Vagina (tissue), 2 donors: ENCODE measurements around the gene DHDH. TPM values are rescaled to one million over a fixed set of nuclear protein-coding genes. Genes with fewer than 3 reads are reported as not detected.
A peak's percentile ranks its signal among the peaks of the same experiment; 100 is the strongest.
"Not testable (repeated sequence)": the region's sequence is repeated elsewhere in the genome, so short reads cannot be mapped to it uniquely, and the experiment has no call there.

Source experiments
- DNase-seq, 2 donors: peaks; one replicate each; pipeline ENCODE4 v3.0.0-alpha.2; 2017; ENCODE audit errors: extremely low spot score in 2 of 2
- H3K27ac ChIP-seq: fragments of 200-600 bp; sonication (generic); one replicate; pipeline ENCODE4 v1.5.1; 2019
- H3K27me3 ChIP-seq: fragments of 200-600 bp; sonication (generic); one replicate; pipeline ENCODE4 v1.5.1; 2019
- H3K36me3 ChIP-seq, 2 donors: fragments of 200-600 bp; sonication (generic); one replicate each; pipeline ENCODE4 v1.5.1; 2017 to 2019
- H3K4me1 ChIP-seq: fragments of 200-600 bp; sonication (generic); one replicate; pipeline ENCODE4 v1.5.1; 2019
- H3K4me3 ChIP-seq, 2 donors: fragments of 200-600 bp; sonication (generic); 1 replicate in 1 of 2; 2 replicates in 1 of 2; pipeline ENCODE4 v1.5.1; 2016 to 2019
- H3K9me3 ChIP-seq: fragments of 200-600 bp; sonication (generic); one replicate; pipeline ENCODE4 v1.5.1; 2019
- CTCF ChIP-seq, 3 experiments: fragments of 450-650 bp in 2 of 3; fragments of 200-600 bp in 1 of 3; sonication (generic) in 1 of 3; IDR thresholded peaks; one replicate each; pipeline ENCODE4 v1.5.1; 2017 to 2019; ENCODE audit warnings: antibody characterized with exemption in 3 of 3, mild to moderate bottlenecking in 2 of 3, moderate library complexity in 2 of 3
- POLR2A ChIP-seq, 2 donors: fragments of 450-650 bp; IDR thresholded peaks; one replicate each; pipeline ENCODE4 v1.6.1; 2017; ENCODE audit warnings: antibody characterized with exemption in 2 of 2, mild to moderate bottlenecking in 2 of 2, moderate library complexity in 2 of 2
- POLR2AphosphoS5 ChIP-seq, 2 donors: sonication (generic); formaldehyde crosslinking; IDR thresholded peaks; one replicate each; pipeline ENCODE4 v1.9.0; 2017; ENCODE audit warnings: antibody characterized with exemption in 2 of 2, mild to moderate bottlenecking in 2 of 2, low read depth in 1 of 2; ENCODE audit not compliant: insufficient read depth in 1 of 2
- intact Hi-C: fragments of 100-400 bp; cut with DNase I; formaldehyde crosslinking; loops from one replicate; pipeline ENCODE4 v1.15.1; 2023
- total RNA-seq: library from RNA; depleted of rRNA; stranded (reverse); fragments of >200 nt; gene quantifications from one replicate; pipeline ENCODE4 v1.2.3, GENCODE V29; 2016

The DHDH gene
- total RNA-seq, 1 donor from 2014 or later = not detected

GRCh38 chr19:48926909-48927308, 6.6 kb upstream of the DHDH start:
- H3K27ac ChIP-seq = peak overlapping the region; percentile 8
- H3K9me3 ChIP-seq = no peaks in the 10 kb centered on the region
- no peak for DNase-seq
- TF ChIP-seq POLR2A (IDR thresholded peaks at IDR 0.05) (no peak), POLR2AphosphoS5 (IDR thresholded peaks at IDR 0.05; ENCODE audit: insufficient read depth in 1 of 2, low read depth in 1 of 2) (peak in 1 of 2 donors; percentile 82), CTCF (IDR thresholded peaks at IDR 0.05) (no peak)
- no peaks in the 10 kb centered on the region for H3K36me3 ChIP-seq
- intact Hi-C loops = no loop called here
- H3K4me3 ChIP-seq = no peak overlapping the region
- no peaks in the 10 kb centered on the region for H3K27me3 ChIP-seq
- H3K4me1 ChIP-seq = peaks cover 9% of the 10 kb centered on the region

GRCh38 chr19:48927692-48928091, 5.8 kb upstream of the DHDH start:
- H3K27ac ChIP-seq, intact Hi-C loops, H3K4me3 ChIP-seq: not testable (repeated sequence)

DNA sequence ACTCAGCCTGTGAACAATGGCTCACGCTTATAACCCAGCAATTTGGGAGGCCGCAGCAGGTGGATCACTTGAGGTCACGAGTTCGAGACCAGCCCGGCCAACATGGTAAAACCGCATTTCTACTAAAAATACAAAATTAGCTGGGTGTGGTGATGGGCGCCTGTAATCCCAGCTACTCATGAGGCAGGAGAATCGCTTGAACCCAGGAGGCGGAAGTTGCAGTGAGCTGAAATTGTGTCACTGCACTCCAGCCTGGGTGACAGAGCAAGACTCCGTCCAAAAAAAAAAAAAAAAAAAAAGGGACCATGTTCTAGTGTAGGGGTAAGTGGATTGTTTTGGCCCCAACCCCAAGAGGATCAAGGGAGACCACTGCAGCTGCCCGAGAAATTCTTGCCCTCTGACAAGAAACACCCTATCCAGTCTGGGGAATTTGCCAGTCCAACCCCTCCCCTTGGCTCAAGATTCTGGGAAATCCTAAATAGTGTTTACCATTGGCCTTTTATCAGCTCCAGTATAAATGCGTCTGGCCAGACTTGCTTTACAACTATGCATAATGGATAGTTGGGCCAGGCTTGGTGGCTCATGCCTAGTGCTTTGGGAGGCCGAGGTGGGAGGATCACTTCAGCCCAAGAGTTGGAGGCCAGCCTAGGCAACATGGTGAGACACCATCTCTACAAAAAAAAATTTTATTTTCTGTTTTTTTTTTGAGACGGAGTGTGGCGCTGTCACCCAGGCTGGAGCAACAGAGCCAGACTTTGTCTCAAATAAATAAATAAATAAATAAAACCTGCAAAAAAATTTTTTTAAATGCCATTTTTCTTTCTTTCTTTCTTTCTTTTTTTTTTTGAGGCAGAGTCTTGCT, 5.1 kb upstream of the DHDH start:
- Histone ChIP-seq H3K36me3 (no peaks in the 10 kb centered on the region), H3K27ac (no peak overlapping the region), H3K4me3 (no peak overlapping the region), H3K9me3 (no peaks in the 10 kb centered on the region), H3K4me1 (peaks cover 9% of the 10 kb centered on the region), H3K27me3 (no peaks in the 10 kb centered on the region)
- no peak for DNase-seq
- TF ChIP-seq CTCF (IDR thresholded peaks at IDR 0.05) (no peak), POLR2AphosphoS5 (IDR thresholded peaks at IDR 0.05; ENCODE audit: insufficient read depth in 1 of 2, low read depth in 1 of 2) (no peak), POLR2A (IDR thresholded peaks at IDR 0.05) (no peak)
- intact Hi-C loops = no loop called here

More at GRCh38 chr19:48927692-48928091, 5.8 kb upstream of the DHDH start:
- H3K27me3 ChIP-seq, H3K4me1 ChIP-seq, DNase-seq, H3K9me3 ChIP-seq, H3K36me3 ChIP-seq: not testable (repeated sequence)

GRCh38 chr19:48934837-48935236, 1.3 kb downstream of the DHDH start:
- DNase-seq = no peak
- Histone ChIP-seq H3K4me3 (no peak overlapping the region), H3K36me3 (no peaks in the 10 kb centered on the region), H3K27ac (no peak overlapping the region), H3K4me1 (no peaks in the 10 kb centered on the region), H3K9me3 (no peaks in the 10 kb centered on the region), H3K27me3 (no peaks in the 10 kb centered on the region)
- TF ChIP-seq POLR2AphosphoS5 (IDR thresholded peaks at IDR 0.05; ENCODE audit: insufficient read depth in 1 of 2, low read depth in 1 of 2) = no peak
- TF ChIP-seq CTCF (IDR thresholded peaks at IDR 0.05) = no peak
- TF ChIP-seq POLR2A (IDR thresholded peaks at IDR 0.05) = no peak
- intact Hi-C loops = no loop called here

DNA sequence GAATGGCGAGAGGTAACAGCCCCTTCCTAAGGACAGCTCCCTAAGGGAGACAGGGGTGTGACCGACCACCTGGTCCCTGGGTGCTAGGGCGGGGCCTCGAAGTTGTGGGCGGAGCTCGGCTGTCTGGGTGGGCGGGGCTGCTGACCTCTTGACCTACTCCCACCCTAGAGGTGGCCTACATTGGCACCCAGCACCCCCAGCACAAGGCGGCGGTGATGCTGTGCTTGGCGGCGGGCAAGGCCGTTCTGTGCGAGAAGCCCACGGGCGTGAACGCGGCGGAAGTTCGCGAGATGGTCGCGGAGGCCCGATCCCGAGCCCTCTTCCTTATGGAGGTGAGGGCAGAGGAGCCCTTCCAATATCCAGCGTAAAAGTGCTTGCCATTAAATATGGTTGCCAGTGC, 2.4 kb downstream of the DHDH start:
- DNase-seq = no peak
- Histone ChIP-seq H3K27me3 (no peaks in the 10 kb centered on the region), H3K27ac (no peak overlapping the region), H3K9me3 (no peaks in the 10 kb centered on the region), H3K4me3 (no peak overlapping the region), H3K36me3 (no peaks in the 10 kb centered on the region), H3K4me1 (no peaks in the 10 kb centered on the region)
- intact Hi-C loops = no loop called here
- TF ChIP-seq CTCF (IDR thresholded peaks at IDR 0.05) (no peak), POLR2A (IDR thresholded peaks at IDR 0.05) (no peak), POLR2AphosphoS5 (IDR thresholded peaks at IDR 0.05; ENCODE audit: insufficient read depth in 1 of 2, low read depth in 1 of 2) (no peak)
